ENCODE results near the gene THUMPD2. TPM values are rescaled to one million over a fixed set of nuclear protein-coding genes. Genes with fewer than 3 reads are reported as not detected.

THUMPD2 gene
- total and polyA plus RNA-seq, 2 experiments from 2014 or later: 5.6 to 5.8 TPM

GRCh38 chr2:39755466-39755865, 23.6 kb downstream of the THUMPD2 start:
- H3F3A ChIP-seq (ENCODE audit: insufficient read depth): no peaks in the 10 kb centered on the region
- no peaks in the 10 kb centered on the region for H3K9me3 ChIP-seq (ENCODE audit: low read depth)
- H3K27me3 ChIP-seq (replicated peaks; ENCODE audit: insufficient read depth): no peaks in the 10 kb centered on the region
- no peak overlapping the region for H3K9ac ChIP-seq
- H3K27ac ChIP-seq: peak overlapping the region; percentile 21; the same call in 1 of the 2 replicates
- H3K36me3 ChIP-seq (ENCODE audit: low read depth): peaks cover 57% of the 10 kb centered on the region
- no peaks in the 10 kb centered on the region for H4K20me1 ChIP-seq (ENCODE audit: insufficient read depth)
- peak overlapping the region; percentile 42 for H3K4me2 ChIP-seq (ENCODE audit: unreplicated experiment)
- H3K9me2 ChIP-seq (ENCODE audit: insufficient read depth): no peaks in the 10 kb centered on the region
- no peaks in the 10 kb centered on the region for H3K79me2 ChIP-seq (ENCODE audit: insufficient read depth)
- H2AFZ ChIP-seq: no peak overlapping the region
- 96 to 97% methylated on average over 1 of the region's 1 CpG for WGBS, 2 experiments (ENCODE audit: low coverage in 1 of 2, low lambda C conversion rate in 2 of 2, missing lambda C conversion rate in 2 of 2)
- TF ChIP-seq EZH2phosphoT487 (IDR thresholded peaks at IDR 0.05; ENCODE audit: insufficient read depth, low read depth): no peak
- TF ChIP-seq EZH2 (IDR thresholded peaks at IDR 0.05; ENCODE audit: insufficient read depth, poor library complexity, severe bottlenecking): no peak
- no peak overlapping the region for H3K4me3 ChIP-seq
- in situ Hi-C loops (cut with MboI): no loop called here
- peak; percentile 50 for DNase-seq
- H3K4me1 ChIP-seq (ENCODE audit: insufficient read depth): peaks cover 15% of the 10 kb centered on the region

GRCh38 chr2:39743269-39743776, 35.7 kb downstream of the THUMPD2 start:
- Histone ChIP-seq H3K9ac (no peak overlapping the region), H3K27ac (peak overlapping the region; percentile 49)

GRCh38 chr2:39741871-39742270, 37.2 kb downstream of the THUMPD2 start:
- Histone ChIP-seq H3K9me2 (ENCODE audit: insufficient read depth) (no peaks in the 10 kb centered on the region), H3K27me3 (replicated peaks; ENCODE audit: insufficient read depth) (no peaks in the 10 kb centered on the region), H3K9me3 (ENCODE audit: low read depth) (no peaks in the 10 kb centered on the region), H2AFZ (no peak overlapping the region), H3K9ac (no peak overlapping the region), H3K4me2 (ENCODE audit: unreplicated experiment) (peak overlapping the region; percentile 7), H3K79me2 (ENCODE audit: insufficient read depth) (no peaks in the 10 kb centered on the region), H3F3A (ENCODE audit: insufficient read depth) (peaks cover 23% of the 10 kb centered on the region), H3K4me1 (ENCODE audit: insufficient read depth) (peaks cover 30% of the 10 kb centered on the region), H4K20me1 (ENCODE audit: insufficient read depth) (no peaks in the 10 kb centered on the region), H3K4me3 (no peak overlapping the region), H3K36me3 (ENCODE audit: low read depth) (peaks cover 11% of the 10 kb centered on the region), H3K27ac (no peak overlapping the region)
- TF ChIP-seq EZH2phosphoT487 (IDR thresholded peaks at IDR 0.05; ENCODE audit: insufficient read depth, low read depth): no peak
- TF ChIP-seq EZH2 (IDR thresholded peaks at IDR 0.05; ENCODE audit: insufficient read depth, poor library complexity, severe bottlenecking): no peak
- peak; percentile 24 for DNase-seq
- 96 to 100% methylated on average over 1 of the region's 1 CpG for WGBS, 2 experiments (ENCODE audit: low coverage in 1 of 2, low lambda C conversion rate in 2 of 2, missing lambda C conversion rate in 2 of 2)
- in situ Hi-C loops (cut with MboI): no loop called here

More at GRCh38 chr2:39743269-39743776, 35.7 kb downstream of the THUMPD2 start:
- H3K79me2 ChIP-seq (ENCODE audit: insufficient read depth): no peaks in the 10 kb centered on the region
- in situ Hi-C loops (cut with MboI): no loop called here
- H3K9me3 ChIP-seq (ENCODE audit: low read depth): no peaks in the 10 kb centered on the region
- H3K4me3 ChIP-seq: 0 out of 2 replicates have a peak overlapping the region, but pooled peaks have one; percentile 8
- no peaks in the 10 kb centered on the region for H3K9me2 ChIP-seq (ENCODE audit: insufficient read depth)
- TF ChIP-seq EZH2 (IDR thresholded peaks at IDR 0.05; ENCODE audit: insufficient read depth, poor library complexity, severe bottlenecking) (no peak), EZH2phosphoT487 (IDR thresholded peaks at IDR 0.05; ENCODE audit: insufficient read depth, low read depth) (no peak)
- no peak overlapping the region for H2AFZ ChIP-seq
- no peaks in the 10 kb centered on the region for H3K27me3 ChIP-seq (replicated peaks; ENCODE audit: insufficient read depth)
- WGBS, 2 experiments (ENCODE audit: low coverage in 1 of 2, low lambda C conversion rate in 2 of 2, missing lambda C conversion rate in 2 of 2): 39 to 64% methylated on average over 1 of the region's 1 CpG
- DNase-seq: peak; percentile 51
- peaks cover 23% of the 10 kb centered on the region for H3F3A ChIP-seq (ENCODE audit: insufficient read depth)
- H3K4me1 ChIP-seq (ENCODE audit: insufficient read depth): peaks cover 19% of the 10 kb centered on the region
- no peaks in the 10 kb centered on the region for H4K20me1 ChIP-seq (ENCODE audit: insufficient read depth)
- H3K4me2 ChIP-seq (ENCODE audit: unreplicated experiment): peak overlapping the region; percentile 46
- H3K36me3 ChIP-seq (ENCODE audit: low read depth): peaks cover 11% of the 10 kb centered on the region

- H3K9ac ChIP-seq: no peak overlapping the region
- H3F3A ChIP-seq (ENCODE audit: insufficient read depth): peaks cover 28% of the 10 kb centered on the region
- in situ Hi-C loops (cut with MboI): no loop called here
- H3K36me3 ChIP-seq (ENCODE audit: low read depth): peaks cover 16% of the 10 kb centered on the region
- no peak overlapping the region for H2AFZ ChIP-seq
- peaks cover 41% of the 10 kb centered on the region for H3K4me1 ChIP-seq (ENCODE audit: insufficient read depth)
- H3K27ac ChIP-seq: no peak overlapping the region
- no peaks in the 10 kb centered on the region for H3K9me3 ChIP-seq (ENCODE audit: low read depth)
- WGBS, 2 experiments (ENCODE audit: low coverage in 1 of 2, low lambda C conversion rate in 2 of 2, missing lambda C conversion rate in 2 of 2): 68 to 74% methylated on average over 5 of the region's 5 CpGs
- H3K27me3 ChIP-seq (replicated peaks; ENCODE audit: insufficient read depth): no peaks in the 10 kb centered on the region
- H3K4me2 ChIP-seq (ENCODE audit: unreplicated experiment): no peak overlapping the region
- no peaks in the 10 kb centered on the region for H3K9me2 ChIP-seq (ENCODE audit: insufficient read depth)
- H3K4me3 ChIP-seq: no peak overlapping the region
- no peak for DNase-seq
- no peaks in the 10 kb centered on the region for H4K20me1 ChIP-seq (ENCODE audit: insufficient read depth)
- TF ChIP-seq EZH2phosphoT487 (IDR thresholded peaks at IDR 0.05; ENCODE audit: insufficient read depth, low read depth): no peak
- peaks cover 17% of the 10 kb centered on the region for H3K79me2 ChIP-seq (ENCODE audit: insufficient read depth)
These were observed 39.7 kb downstream of the THUMPD2 start for GRCh38 chr2:39739386-39739785.
